ENCODE results near the gene FICD. TPM values are rescaled to one million over a fixed set of nuclear protein-coding genes. Genes with fewer than 3 reads are reported as not detected.
A peak's percentile ranks its signal among the peaks of the same experiment; 100 is the strongest.

FICD gene
- total and polyA plus RNA-seq, 2 donors (not counting 1 experiment from before 2014, with no cell fraction given): 1.9 to 8.6 TPM

DNA sequence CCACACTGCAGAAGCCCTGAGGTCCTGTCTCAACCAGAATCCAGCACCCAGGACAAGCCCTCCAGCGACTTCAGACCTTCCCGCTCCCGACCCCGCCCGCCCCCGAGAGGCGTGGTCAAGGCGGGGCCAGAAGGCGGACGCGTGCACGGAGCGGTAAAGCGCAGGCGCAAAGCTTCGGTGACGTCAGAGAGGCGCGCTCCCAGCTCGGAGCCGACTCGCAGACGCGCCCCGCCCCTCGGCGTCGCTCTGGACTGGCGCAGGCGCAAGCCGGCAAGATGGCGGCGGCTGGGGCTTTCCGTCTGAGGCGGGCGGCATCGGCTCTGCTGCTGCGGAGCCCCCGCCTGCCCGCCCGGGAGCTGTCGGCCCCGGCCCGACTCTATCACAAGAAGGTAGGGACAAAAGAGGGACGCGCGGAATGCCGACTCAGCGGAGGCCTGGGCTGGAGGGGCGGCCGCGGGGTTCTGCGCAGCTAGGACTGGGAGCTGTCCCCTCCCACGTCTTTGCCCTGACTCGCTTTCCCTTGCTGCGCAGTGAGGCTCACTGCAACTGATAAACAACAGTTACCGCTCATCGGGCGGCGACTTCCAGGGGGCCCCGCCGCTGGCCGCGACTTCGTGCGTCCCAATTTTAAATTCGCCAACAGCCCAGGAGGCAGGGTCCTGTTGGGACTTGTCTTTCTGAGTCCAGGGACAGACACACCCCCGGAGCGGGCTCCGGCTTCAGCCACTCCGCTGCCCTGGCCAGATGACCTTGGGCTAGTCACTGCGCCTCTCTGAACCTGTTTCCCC is 47.5 kb downstream of the FICD start, which contains the start of gene ISCU:
Gene ISCU (plus strand): TSS at position 249 of the 788 bp plus-strand sequence. CDS start 27 bp downstream, at position 276.
- Histone ChIP-seq H4K20me1 (ENCODE audit: control insufficient read depth, extremely low read depth, insufficient read depth, low read length) (no peaks in the 10 kb centered on the region), H3K4me1 (ENCODE audit: control insufficient read depth, extremely low read depth, insufficient read depth, low read length) (peaks cover 16% of the 10 kb centered on the region), H3K79me2 (ENCODE audit: control insufficient read depth, insufficient read depth, low read length) (peaks cover 49% of the 10 kb centered on the region), H3K9me3 (ENCODE audit: control insufficient read depth, insufficient read depth, low read depth, low read length) (no peaks in the 10 kb centered on the region), H3K4me3 (replicated peaks in 1 of 4; ENCODE audit: control extremely low read depth in 1 of 4, insufficient read depth in 1 of 4, low read depth in 3 of 4, low read length in 4 of 4) (peak within 1 kb of the TSS; percentile 82 to 96 (median 91)), H3K4me2 (ENCODE audit: extremely low read depth, insufficient read depth, low read length) (peak within 1 kb of the TSS; percentile 99), H3K36me3 (ENCODE audit: control insufficient read depth, insufficient read depth, low read length) (peaks cover 23% of the 10 kb centered on the region), H2AFZ (ENCODE audit: low read length) (peak within 1 kb of the TSS; percentile 90), H3K27me3 (ENCODE audit: control insufficient read depth, insufficient read depth, low read length) (no peaks in the 10 kb centered on the region), H3K9ac (ENCODE audit: insufficient read depth, low read length) (peak within 1 kb of the TSS; percentile 90), H3K27ac (ENCODE audit: insufficient read depth, low read length) (peak within 1 kb of the TSS; percentile 97)
- no peak for TF ChIP-seq EZH2 (IDR thresholded peaks at IDR 0.05; ENCODE audit: low read length, missing control alignments)
- TF ChIP-seq, protein P1, sequence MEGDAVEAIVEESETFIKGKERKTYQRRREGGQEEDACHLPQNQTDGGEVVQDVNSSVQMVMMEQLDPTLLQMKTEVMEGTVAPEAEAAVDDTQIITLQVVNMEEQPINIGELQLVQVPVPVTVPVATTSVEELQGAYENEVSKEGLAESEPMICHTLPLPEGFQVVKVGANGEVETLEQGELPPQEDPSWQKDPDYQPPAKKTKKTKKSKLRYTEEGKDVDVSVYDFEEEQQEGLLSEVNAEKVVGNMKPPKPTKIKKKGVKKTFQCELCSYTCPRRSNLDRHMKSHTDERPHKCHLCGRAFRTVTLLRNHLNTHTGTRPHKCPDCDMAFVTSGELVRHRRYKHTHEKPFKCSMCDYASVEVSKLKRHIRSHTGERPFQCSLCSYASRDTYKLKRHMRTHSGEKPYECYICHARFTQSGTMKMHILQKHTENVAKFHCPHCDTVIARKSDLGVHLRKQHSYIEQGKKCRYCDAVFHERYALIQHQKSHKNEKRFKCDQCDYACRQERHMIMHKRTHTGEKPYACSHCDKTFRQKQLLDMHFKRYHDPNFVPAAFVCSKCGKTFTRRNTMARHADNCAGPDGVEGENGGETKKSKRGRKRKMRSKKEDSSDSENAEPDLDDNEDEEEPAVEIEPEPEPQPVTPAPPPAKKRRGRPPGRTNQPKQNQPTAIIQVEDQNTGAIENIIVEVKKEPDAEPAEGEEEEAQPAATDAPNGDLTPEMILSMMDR (conservative IDR thresholded peaks at IDR 0.05 in 1 of 2, IDR thresholded peaks at IDR 0.05 in 1 of 2; ENCODE audit: low read depth in 1 of 2, low read length in 2 of 2): no peak
- peak; percentile 93 to 97 for DNase-seq (ENCODE audit: low read depth in 2 of 2)

DNA sequence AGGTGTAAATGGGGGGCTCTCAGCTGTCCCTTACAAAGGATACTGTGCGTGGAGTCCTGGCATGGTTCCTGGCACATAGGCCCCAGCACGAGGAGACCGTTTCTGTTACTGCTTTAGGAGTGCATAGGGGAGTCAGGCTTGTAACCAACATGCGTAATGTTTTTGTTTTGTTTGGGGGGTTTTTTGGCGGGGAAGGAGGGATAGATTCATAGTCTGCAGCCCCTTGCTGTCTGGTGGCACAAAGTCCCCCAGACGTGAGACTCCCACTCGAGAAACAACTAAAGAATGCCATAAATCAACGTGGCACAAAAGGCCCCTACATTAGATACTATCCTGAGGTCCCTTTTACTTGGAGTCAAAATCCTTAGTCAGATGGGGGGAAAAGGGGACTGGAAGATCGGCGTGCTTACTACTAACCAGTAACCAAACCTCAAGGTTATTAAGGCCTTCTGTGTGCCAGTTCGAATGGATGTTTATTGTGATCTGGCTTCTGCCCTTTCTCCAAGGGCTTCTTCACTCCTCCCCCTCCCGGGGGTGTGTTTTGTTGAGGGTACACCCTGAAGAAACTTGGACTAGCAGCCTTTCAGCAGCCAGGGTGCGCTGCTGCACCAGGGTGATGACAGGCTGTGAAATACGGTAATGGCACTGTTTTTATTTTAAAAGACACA is 48.2 kb downstream of the FICD start:
- H3K4me2 ChIP-seq (ENCODE audit: extremely low read depth, insufficient read depth, low read length): peak overlapping the region; percentile 98
- peak overlapping the region; percentile 80 to 96 (median 86) for H3K4me3 ChIP-seq (replicated peaks in 1 of 4; ENCODE audit: control extremely low read depth in 1 of 4, insufficient read depth in 1 of 4, low read depth in 3 of 4, low read length in 4 of 4)
- no peak for TF ChIP-seq EZH2 (IDR thresholded peaks at IDR 0.05; ENCODE audit: low read length, missing control alignments)
- TF ChIP-seq, protein P1 (conservative IDR thresholded peaks at IDR 0.05 in 1 of 2, IDR thresholded peaks at IDR 0.05 in 1 of 2; ENCODE audit: low read depth in 1 of 2, low read length in 2 of 2): peak; percentile 91 to 93
- peaks cover 16% of the 10 kb centered on the region for H3K4me1 ChIP-seq (ENCODE audit: control insufficient read depth, extremely low read depth, insufficient read depth, low read length)
- peaks cover 42% of the 10 kb centered on the region for H3K79me2 ChIP-seq (ENCODE audit: control insufficient read depth, insufficient read depth, low read length)
- no peaks in the 10 kb centered on the region for H3K9me3 ChIP-seq (ENCODE audit: control insufficient read depth, insufficient read depth, low read depth, low read length)
- DNase-seq (ENCODE audit: low read depth in 2 of 2): peak; percentile 80 to 94
- H3K9ac ChIP-seq (ENCODE audit: insufficient read depth, low read length): peak overlapping the region; percentile 90
- no peak overlapping the region for H2AFZ ChIP-seq (ENCODE audit: low read length)
- peak overlapping the region; percentile 84 for H3K27ac ChIP-seq (ENCODE audit: insufficient read depth, low read length)
- no peaks in the 10 kb centered on the region for H3K27me3 ChIP-seq (ENCODE audit: control insufficient read depth, insufficient read depth, low read length)
- peaks cover 24% of the 10 kb centered on the region for H3K36me3 ChIP-seq (ENCODE audit: control insufficient read depth, insufficient read depth, low read length)
- no peaks in the 10 kb centered on the region for H4K20me1 ChIP-seq (ENCODE audit: control insufficient read depth, extremely low read depth, insufficient read depth, low read length)

- no peak overlapping the region for H2AFZ ChIP-seq (ENCODE audit: low read length)
- H3K27ac ChIP-seq (ENCODE audit: insufficient read depth, low read length): no peak overlapping the region
- H3K9me3 ChIP-seq (ENCODE audit: control insufficient read depth, insufficient read depth, low read depth, low read length): no peaks in the 10 kb centered on the region
- peak overlapping the region; percentile 80 to 96 (median 86) for H3K4me3 ChIP-seq (replicated peaks in 1 of 4; ENCODE audit: control extremely low read depth in 1 of 4, insufficient read depth in 1 of 4, low read depth in 3 of 4, low read length in 4 of 4)
- H3K36me3 ChIP-seq (ENCODE audit: control insufficient read depth, insufficient read depth, low read length): peaks cover 28% of the 10 kb centered on the region
- no peaks in the 10 kb centered on the region for H3K27me3 ChIP-seq (ENCODE audit: control insufficient read depth, insufficient read depth, low read length)
- peaks cover 16% of the 10 kb centered on the region for H3K4me1 ChIP-seq (ENCODE audit: control insufficient read depth, extremely low read depth, insufficient read depth, low read length)
- no peak for TF ChIP-seq EZH2 (IDR thresholded peaks at IDR 0.05; ENCODE audit: low read length, missing control alignments)
- TF ChIP-seq, protein P1 (conservative IDR thresholded peaks at IDR 0.05 in 1 of 2, IDR thresholded peaks at IDR 0.05 in 1 of 2; ENCODE audit: low read depth in 1 of 2, low read length in 2 of 2): no peak
- no peak for DNase-seq (ENCODE audit: low read depth in 2 of 2)
- peak overlapping the region; percentile 70 for H3K4me2 ChIP-seq (ENCODE audit: extremely low read depth, insufficient read depth, low read length)
- H3K79me2 ChIP-seq (ENCODE audit: control insufficient read depth, insufficient read depth, low read length): peaks cover 38% of the 10 kb centered on the region
- H4K20me1 ChIP-seq (ENCODE audit: control insufficient read depth, extremely low read depth, insufficient read depth, low read length): no peaks in the 10 kb centered on the region
- H3K9ac ChIP-seq (ENCODE audit: insufficient read depth, low read length): no peak overlapping the region
Measured at GRCh38 chr12:108563804-108564151, 48.7 kb downstream of the FICD start.

Data from fibroblast of lung (primary cell).